K562 (cell line): ENCODE data around the gene RGS6. TPM values are rescaled to one million over a fixed set of nuclear protein-coding genes. Genes with fewer than 3 reads are reported as not detected.

Source experiments
- ATAC-seq: fragments of 200-7000 bp; cut with Tn5 transposase; 3 replicates; pipeline ENCODE4 v1.9.1; 2020; ENCODE audit warnings: moderate library complexity
- BruUV-seq: library from RNA; stranded (reverse); fragments of 400-500 nt; replicated peaks from 2 replicates; lab custom pipeline; 2021; lab: Mats Ljungman, UMichigan
- CTCF ChIA-PET: fragments of 300-600 bp; formaldehyde crosslinking; extraction: SDS; loops from one replicate; lab custom pipeline; 2021; ENCODE audit warnings: low intra/inter-chr PET ratio; lab: Yijun Ruan, JAX
- POLR2A ChIA-PET: fragments of 300-600, 350-650 bp; sonication (Branson Sonifier 250); formaldehyde crosslinking; extraction: SDS; loops from one replicate; lab custom pipeline; 2021; ENCODE audit warnings: antibody characterized with exemption, inconsistent platforms; lab: Yijun Ruan, JAX
- DNase-seq, 4 experiments: peaks; one replicate each; pipeline versions ENCODE4 v3.0.0 to v3.0.0-alpha.2; 2011 to 2018; ENCODE audit warnings: low spot score in 3 of 4, mixed read lengths in 3 of 4; ENCODE audit errors: extremely low read depth in 1 of 4
- FAIRE-seq: peaks from 2 replicates; lab custom pipeline; 2011; peaks lifted over from hg19 to GRCh38; lab: Jason Lieb, UNC
- H2AFZ ChIP-seq: 2 replicates; pipeline ENCODE4 v1.6.0; 2011; ENCODE audit warnings: low read depth, low read length, control low read depth, inconsistent platforms
- H3K27ac ChIP-seq: fragments of 200-600 bp; 3 replicates; pipeline ENCODE4 v1.8.0; 2011; ENCODE audit warnings: low read depth, mild to moderate bottlenecking, control low read depth, inconsistent platforms, low read length, moderate library complexity, mixed read lengths; ENCODE audit errors: extremely low read depth
- H3K27me3 ChIP-seq, 2 experiments: fragments of 300-600 bp in 1 of 2; 2 replicates in 1 of 2; 3 replicates in 1 of 2; pipeline versions ENCODE4 v1.6.0 to v1.8.0; 2011; ENCODE audit warnings: inconsistent platforms in 2 of 2, low read length in 2 of 2, mild to moderate bottlenecking in 1 of 2, mixed read lengths in 1 of 2, moderate library complexity in 1 of 2; ENCODE audit not compliant: control insufficient read depth in 2 of 2, insufficient read depth in 2 of 2
- H3K36me3 ChIP-seq: fragments of 300-600 bp; 3 replicates; pipeline ENCODE4 v1.8.0; 2011; ENCODE audit warnings: mild to moderate bottlenecking, low read length, inconsistent platforms; ENCODE audit not compliant: control insufficient read depth, insufficient read depth
- H3K4me1 ChIP-seq, 2 experiments: fragments of 200-600 bp in 1 of 2; replicated peaks in 1 of 2; 2 replicates in 1 of 2; 3 replicates in 1 of 2; pipeline versions ENCODE4 v1.5.1 to v1.8.0; 2011; ENCODE audit warnings: inconsistent platforms in 2 of 2, low read length in 2 of 2, mild to moderate bottlenecking in 1 of 2, mixed read lengths in 1 of 2, moderate library complexity in 1 of 2; ENCODE audit not compliant: control insufficient read depth in 2 of 2, insufficient read depth in 2 of 2
- H3K4me2 ChIP-seq: 2 replicates; pipeline ENCODE4 v1.6.1; 2011; ENCODE audit warnings: low read length, control low read depth, inconsistent platforms, mixed read lengths; ENCODE audit not compliant: insufficient read depth
- H3K4me3 ChIP-seq: fragments of 200-600 bp; sonication (generic), shearing (Covaris generic); 2 replicates; pipeline ENCODE4 v1.5.1; 2016; ENCODE audit warnings: control low read depth, inconsistent platforms
- H3K79me2 ChIP-seq: fragments of 200-600 bp; 3 replicates; pipeline ENCODE4 v1.8.0; 2011; ENCODE audit warnings: low read length, inconsistent platforms; ENCODE audit not compliant: control insufficient read depth, insufficient read depth
- H3K9ac ChIP-seq, 2 experiments: 2 replicates each; pipeline versions ENCODE4 v1.6.0 to v1.6.1; 2011; ENCODE audit warnings: low read depth in 2 of 2, low read length in 2 of 2, control low read depth in 1 of 2, inconsistent platforms in 1 of 2, mild to moderate bottlenecking in 1 of 2, mixed read lengths in 1 of 2; ENCODE audit not compliant: insufficient read depth in 1 of 2
- H3K9me1 ChIP-seq: one replicate; pipeline ENCODE4 v1.6.0; 2011; ENCODE audit warnings: inconsistent platforms, mild to moderate bottlenecking, low read length, moderate library complexity; ENCODE audit not compliant: control insufficient read depth, insufficient read depth
- H3K9me3 ChIP-seq: replicated peaks from 2 replicates; pipeline ENCODE4 v1.5.1; 2011; ENCODE audit warnings: low read depth, low read length, inconsistent platforms; ENCODE audit not compliant: control insufficient read depth, insufficient read depth
- H4K20me1 ChIP-seq: replicated peaks from 2 replicates; pipeline ENCODE4 v1.6.1; 2011; ENCODE audit warnings: low read length, inconsistent platforms, mixed read lengths; ENCODE audit not compliant: control insufficient read depth, insufficient read depth
- BRF1 ChIP-seq: IDR thresholded peaks from 3 replicates; pipeline ENCODE4 v1.6.1; 2011; ENCODE audit warnings: borderline replicate concordance, mild to moderate bottlenecking; ENCODE audit not compliant: insufficient read length; ENCODE audit errors: extremely low read depth
- CEBPG ChIP-seq, 3 experiments: fragments of 200-800 bp in 1 of 3; sonication (Bioruptor generic) in 1 of 3; sonication (generic) in 1 of 3; formaldehyde crosslinking in 1 of 3; IDR thresholded peaks in 2 of 3; conservative IDR thresholded peaks in 1 of 3; 2 replicates each; pipeline versions ENCODE4 v1.6.1 to v1.8.0; 2016 to 2022; ENCODE audit warnings: missing compliant biosample characterization in 2 of 3, missing genetic modification characterization in 2 of 3, mild to moderate bottlenecking in 1 of 3, missing genetic modification reagents in 1 of 3
- CHD2 ChIP-seq: IDR thresholded peaks from 2 replicates; pipeline ENCODE4 v1.6.1; 2011; ENCODE audit warnings: low read depth, low read length
- HMG20B ChIP-seq: fragments of 250-450 bp; sonication (Bioruptor Pico); IDR thresholded peaks from 2 replicates; pipeline ENCODE4 v1.5.0; 2021; ENCODE audit warnings: mild to moderate bottlenecking
- MEF2A ChIP-seq: IDR thresholded peaks from 2 replicates; pipeline ENCODE4 v1.6.1; 2011; ENCODE audit warnings: low read depth, mild to moderate bottlenecking, low read length, moderate library complexity; ENCODE audit not compliant: control insufficient read depth
- MTF1 ChIP-seq: fragments of 250-450 bp; sonication (Bioruptor Pico); IDR thresholded peaks from 2 replicates; pipeline ENCODE4 v1.9.0; 2021; ENCODE audit warnings: moderate library complexity, mild to moderate bottlenecking, inconsistent platforms, borderline replicate concordance
- NBN ChIP-seq: fragments of 450-650 bp; IDR thresholded peaks from 2 replicates; pipeline ENCODE4 v1.6.1; 2016; ENCODE audit warnings: low read depth, mild to moderate bottlenecking
- RBM17 ChIP-seq: fragments of 200-400 bp; formaldehyde crosslinking; IDR thresholded peaks from 2 replicates; pipeline ENCODE4 v1.6.1; 2017; ENCODE audit warnings: low read depth, mild to moderate bottlenecking, low read length, borderline replicate concordance
- SOX6 ChIP-seq: fragments of 450-650 bp; IDR thresholded peaks from 2 replicates; pipeline ENCODE4 v1.6.1; 2014; ENCODE audit warnings: mild to moderate bottlenecking
- ZNF316 ChIP-seq: fragments of 450-650 bp; IDR thresholded peaks from 2 replicates; pipeline ENCODE4 v1.6.1; 2016
- ZNF507 ChIP-seq: conservative IDR thresholded peaks from 2 replicates; pipeline ENCODE4 v1.6.1; 2017; ENCODE audit warnings: missing genetic modification characterization, missing compliant biosample characterization
- ZNF512 ChIP-seq: IDR thresholded peaks from 2 replicates; pipeline ENCODE4 v1.6.1; 2016; ENCODE audit warnings: missing genetic modification characterization, missing compliant biosample characterization
- ZNF699 ChIP-seq: fragments of 250-450 bp; sonication (Bioruptor Pico); IDR thresholded peaks from 2 replicates; pipeline ENCODE4 v1.8.0; 2021; ENCODE audit warnings: mild to moderate bottlenecking, moderate library complexity; ENCODE audit not compliant: insufficient replicate concordance
- WGBS: fragments of 100-300 bp; shearing (Covaris generic); methylation state at CpG from one replicate; pipeline ENCODE4 v1.1.6; 2016; ENCODE audit warnings: low coverage, mixed read lengths; ENCODE audit not compliant: insufficient coverage; ENCODE audit errors: missing lambda C conversion rate; 5-methylcytosine and 5-hydroxymethylcytosine counted together
- in situ Hi-C: fragments of 300-500 bp; cut with MboI; formaldehyde crosslinking; loops from 4 replicates; pipeline ENCODE4 v1.15.0; 2018; ENCODE audit warnings: inconsistent platforms, mixed read lengths
- intact Hi-C: fragments of 100-400 bp; cut with micrococcal nuclease; formaldehyde crosslinking; loops from 2 replicates; pipeline ENCODE4 v1.14.2; 2022
- polyA plus RNA-seq, 8 experiments: library from polyadenylated mRNA; depleted of rRNA in 4 of 8; stranded (reverse) in 5 of 8; unstranded in 3 of 8; fragments of >200 nt; fragmentation: Nextera tagmentation in 2 of 8; fragmentation: Illumina TruSeq in 1 of 8; extraction: Ambion mirVana in 2 of 8; extraction: Trizol in 1 of 8; gene quantifications; 2 replicates each; pipeline versions ENCODE4 v1.2.1 to v1.2.3, GENCODE V29; 2011 to 2014; ENCODE audit warnings: inconsistent platforms in 1 of 8, missing spikeins in 1 of 8
- total RNA-seq, 7 experiments: library from RNA; depleted of rRNA in 6 of 7; stranded (reverse); fragments of >200 nt in 6 of 7; fragmentation: Illumina TruSeq in 2 of 7; extraction: Trizol in 2 of 7; gene quantifications; 2 replicates each; pipeline versions ENCODE4 v1.2.1 to v1.2.3, GENCODE V29; 2011 to 2021; ENCODE audit warnings: low replicate concordance in 1 of 7

Gene RGS6
- total and polyA plus RNA-seq, 9 of the 15 experiments (the other 6 are each of a cell fraction or from before 2014, with no cell fraction given): not detected

- H2AFZ ChIP-seq: no peak overlapping the region
- 2% methylated on average over 3 of the region's 3 CpGs for WGBS
- no peak overlapping the region for H3K4me2 ChIP-seq
- H3K79me2 ChIP-seq: no peaks in the 10 kb centered on the region
- no peaks in the 10 kb centered on the region for H3K9me1 ChIP-seq
- ChIA-PET POLR2A (no interaction called here), CTCF (no interaction called here)
- H3K9ac ChIP-seq: no peak overlapping the region
- no peak overlapping the region for H3K4me3 ChIP-seq
- intact Hi-C loops: no loop called here
- DNase-seq (no peak), FAIRE-seq (no peak), ATAC-seq (no peak)
- H3K27me3 ChIP-seq: no peaks in the 10 kb centered on the region
- H3K4me1 ChIP-seq: no peaks in the 10 kb centered on the region
- in situ Hi-C loops: no loop called here
- no peak for TF ChIP-seq MEF2A
- no peak overlapping the region for H3K27ac ChIP-seq
- no peaks in the 10 kb centered on the region for H3K36me3 ChIP-seq
- H3K9me3 ChIP-seq: no peaks in the 10 kb centered on the region
- BruUV-seq: no TSS peak
- H4K20me1 ChIP-seq: no peaks in the 10 kb centered on the region
Measured at GRCh38 chr14:72408020-72408419, 475.8 kb downstream of the RGS6 start.

- H3K4me1 ChIP-seq: no peaks in the 10 kb centered on the region
- no peak for FAIRE-seq
- BruUV-seq: no TSS peak
- TF ChIP-seq HMG20B (CRISPR knock-in tag) (no peak), BRF1 (no peak), NBN (no peak), ZNF316 (no peak), MTF1 (CRISPR knock-in tag) (no peak), ZNF512 (tag) (no peak), ZNF699 (no peak), SOX6 (no peak), RBM17 (no peak), ZNF507 (tag) (no peak), CEBPG (CRISPR knock-in tag; IDR thresholded peaks at IDR 0.05) (no peak), CEBPG (tag; conservative IDR thresholded peaks at IDR 0.05 in 1 of 2, IDR thresholded peaks at IDR 0.05 in 1 of 2) (no peak), CHD2 (no peak)
Measured at GRCh38 chr14:72409047-72409446, 476.8 kb downstream of the RGS6 start.

More at GRCh38 chr14:72409047-72409446, 476.8 kb downstream of the RGS6 start:
- no peaks in the 10 kb centered on the region for H3K27me3 ChIP-seq
- POLR2A ChIA-PET: no interaction called here
- ATAC-seq (no peak), DNase-seq (no peak)
- CTCF ChIA-PET: no interaction called here
- H3K9ac ChIP-seq: no peak overlapping the region
- no peak overlapping the region for H3K27ac ChIP-seq
- in situ Hi-C loops (no loop called here), intact Hi-C loops (no loop called here)
- H4K20me1 ChIP-seq: no peaks in the 10 kb centered on the region
- H3K4me2 ChIP-seq: no peak overlapping the region
- no peak overlapping the region for H2AFZ ChIP-seq
- no peaks in the 10 kb centered on the region for H3K9me3 ChIP-seq
- H3K9me1 ChIP-seq: no peaks in the 10 kb centered on the region
- H3K79me2 ChIP-seq: no peaks in the 10 kb centered on the region
- no peaks in the 10 kb centered on the region for H3K36me3 ChIP-seq
- WGBS: 0% methylated on average over 1 of the region's 3 CpGs
- H3K4me3 ChIP-seq: no peak overlapping the region
